IMR-90 (cell line): ENCODE results near the gene ERAP2. TPM values are rescaled to one million over a fixed set of nuclear protein-coding genes. Genes with fewer than 3 reads are reported as not detected.

Experiments
- ATAC-seq: fragments of 200-7000 bp; cut with Tn5 transposase; 2 replicates; pipeline ENCODE4 v1.9.1; 2020; ENCODE audit warnings: low read depth, mild to moderate bottlenecking, moderate library complexity
- BruUV-seq: library from RNA; stranded (reverse); fragments of 400-500 nt; replicated peaks from 2 replicates; lab custom pipeline; 2021; lab: Mats Ljungman, UMichigan
- CTCF ChIA-PET: fragments of 300-600 bp; formaldehyde crosslinking; extraction: SDS; loops from one replicate; lab custom pipeline; 2021; ENCODE audit warnings: antibody characterized with exemption; lab: Yijun Ruan, JAX
- POLR2A ChIA-PET: fragments of 300-600 bp; sonication (Branson Sonifier 250); formaldehyde crosslinking; loops from one replicate; lab custom pipeline; 2022; ENCODE audit warnings: antibody characterized with exemption; ENCODE audit not compliant: unreplicated experiment; lab: Charles Lee
- DNase-seq: peaks from one replicate; pipeline ENCODE4 v3.0.0; 2013
- H2AFZ ChIP-seq: replicated peaks from 2 replicates; pipeline ENCODE3; 2013; ENCODE audit warnings: low read length, mild to moderate bottlenecking; ENCODE audit not compliant: poor library complexity
- H2AK5ac ChIP-seq: 2 replicates; pipeline ENCODE4 v1.6.1; 2013; ENCODE audit warnings: low read depth, low read length, inconsistent platforms
- H2AK9ac ChIP-seq: replicated peaks from 2 replicates; pipeline ENCODE3; 2013; ENCODE audit warnings: mild to moderate bottlenecking, low read depth, low read length, moderate library complexity; ENCODE audit not compliant: poor library complexity
- H2BK120ac ChIP-seq: 2 replicates; pipeline ENCODE4 v1.6.1; 2013; ENCODE audit warnings: low read depth, low read length, inconsistent platforms
- H2BK15ac ChIP-seq: 3 replicates; pipeline ENCODE4 v1.6.1; 2013; ENCODE audit warnings: low read depth, low read length, inconsistent platforms
- H2BK20ac ChIP-seq: 2 replicates; pipeline ENCODE4 v1.6.1; 2013; ENCODE audit warnings: low read depth, mild to moderate bottlenecking, inconsistent platforms, low read length, moderate library complexity
- H2BK5ac ChIP-seq: 2 replicates; pipeline ENCODE4 v1.6.1; 2013; ENCODE audit warnings: mild to moderate bottlenecking, low read depth, low read length, inconsistent platforms; ENCODE audit not compliant: poor library complexity, severe bottlenecking
- H3K14ac ChIP-seq: replicated peaks from 2 replicates; pipeline ENCODE4 v1.6.1; 2013; ENCODE audit warnings: low read depth, low read length, inconsistent platforms
- H3K18ac ChIP-seq: 2 replicates; pipeline ENCODE4 v1.6.1; 2013; ENCODE audit warnings: low read depth, low read length, control low read depth
- H3K23ac ChIP-seq: 2 replicates; pipeline ENCODE4 v1.6.1; 2013; ENCODE audit warnings: low read depth, low read length, inconsistent platforms
- H3K27ac ChIP-seq: 2 replicates; pipeline ENCODE4 v1.5.1; 2013; ENCODE audit warnings: mild to moderate bottlenecking, control low read depth, low read length; ENCODE audit not compliant: insufficient read depth
- H3K27me3 ChIP-seq: 2 replicates; pipeline ENCODE4 v1.6.1; 2013; ENCODE audit warnings: low read length; ENCODE audit not compliant: control insufficient read depth, insufficient read depth
- H3K36me3 ChIP-seq: 2 replicates; pipeline ENCODE4 v1.6.1; 2013; ENCODE audit warnings: low read length, mixed read lengths; ENCODE audit not compliant: control insufficient read depth, insufficient read depth
- H3K4ac ChIP-seq: 2 replicates; pipeline ENCODE4 v1.6.1; 2013; ENCODE audit warnings: low read depth, low read length, inconsistent platforms
- H3K4me1 ChIP-seq: 2 replicates; pipeline ENCODE4 v1.6.1; 2013; ENCODE audit warnings: low read length, mixed read lengths; ENCODE audit not compliant: control insufficient read depth, insufficient read depth
- H3K4me2 ChIP-seq: 2 replicates; pipeline ENCODE4 v1.6.1; 2013; ENCODE audit warnings: low read depth, mild to moderate bottlenecking, control low read depth, low read length, moderate library complexity
- H3K4me3 ChIP-seq: 2 replicates; pipeline ENCODE4 v1.5.1; 2013; ENCODE audit warnings: low read depth, mild to moderate bottlenecking, control low read depth, low read length, moderate library complexity; ENCODE audit not compliant: insufficient read depth
- H3K56ac ChIP-seq: 2 replicates; pipeline ENCODE4 v1.6.1; 2013; ENCODE audit warnings: low read length, inconsistent platforms; ENCODE audit not compliant: insufficient read depth; ENCODE audit errors: extremely low read depth
- H3K79me1 ChIP-seq, 2 experiments: 2 replicates each; pipeline ENCODE4 v1.6.1; 2013; ENCODE audit warnings: low read length in 2 of 2, inconsistent platforms in 1 of 2, low read depth in 1 of 2
- H3K9ac ChIP-seq: 2 replicates; pipeline ENCODE4 v1.6.1; 2013; ENCODE audit warnings: low read depth, low read length, control low read depth
- H3K9me1 ChIP-seq: 2 replicates; pipeline ENCODE4 v1.6.1; 2013; ENCODE audit warnings: low read length, inconsistent platforms; ENCODE audit not compliant: insufficient read depth
- H3K9me3 ChIP-seq: 2 replicates; pipeline ENCODE4 v1.6.1; 2013; ENCODE audit warnings: low read length; ENCODE audit not compliant: control insufficient read depth, insufficient read depth
- H4K20me1 ChIP-seq: 2 replicates; pipeline ENCODE4 v1.6.1; 2013; ENCODE audit warnings: low read length, inconsistent platforms; ENCODE audit not compliant: insufficient read depth
- H4K5ac ChIP-seq: 2 replicates; pipeline ENCODE4 v1.6.1; 2013; ENCODE audit warnings: mild to moderate bottlenecking, low read depth, low read length, control low read depth
- H4K8ac ChIP-seq, 2 experiments: 2 replicates each; pipeline ENCODE4 v1.6.1; 2013; ENCODE audit warnings: low read depth in 2 of 2, low read length in 2 of 2, control low read depth in 1 of 2, inconsistent platforms in 1 of 2
- H4K91ac ChIP-seq: 2 replicates; pipeline ENCODE4 v1.6.1; 2013; ENCODE audit warnings: low read depth, low read length, inconsistent platforms; ENCODE audit not compliant: insufficient read depth
- MAFK ChIP-seq: IDR thresholded peaks from 2 replicates; pipeline ENCODE4 v1.6.1; 2012; ENCODE audit warnings: low read depth, low read length, improper control_type of control experiment
- MAZ ChIP-seq: IDR thresholded peaks from 2 replicates; pipeline ENCODE4 v1.6.1; 2012; ENCODE audit warnings: low read depth, mild to moderate bottlenecking, low read length, improper control_type of control experiment, moderate library complexity, borderline replicate concordance
- dilution Hi-C: fragments of 300-500 bp; cut with HindIII; formaldehyde crosslinking; loops from one replicate; pipeline ENCODE4 v1.14.3; 2018; ENCODE audit warnings: low sequenced_read_pairs; ENCODE audit not compliant: unreplicated experiment
- in situ Hi-C: fragments of 300-500 bp; cut with MboI; formaldehyde crosslinking; loops from 3 replicates; pipeline ENCODE4 v1.14.3; 2019; ENCODE audit warnings: low sequenced_read_pairs, inconsistent platforms, mixed read lengths
- intact Hi-C: fragments of 100-400 bp; cut with micrococcal nuclease; formaldehyde crosslinking; loops from 2 replicates; pipeline ENCODE4 v1.10.0; 2022
- polyA plus RNA-seq, 3 experiments: library from polyadenylated mRNA; depleted of rRNA; stranded (reverse); fragments of >200 nt; gene quantifications; 2 replicates each; pipeline ENCODE4 v1.2.3, GENCODE V29; 2012; ENCODE audit warnings: low replicate concordance in 1 of 3
- total RNA-seq: library from RNA; depleted of rRNA; stranded (reverse); fragments of >200 nt; gene quantifications from 2 replicates; pipeline ENCODE4 v1.2.3, GENCODE V29; 2012

ERAP2 gene
- total and polyA plus RNA-seq, 2 of the 4 experiments (the other 2 are of a cell fraction) = 10.6 to 21.3 TPM

- intact Hi-C loops = loop anchor here (1.0 to 10.0 kb wide), 4 partner anchors 128 to 293 kb away; partner anchors contain the start of gene LIX1
- no peak overlapping the region for H4K5ac ChIP-seq
- no peak overlapping the region for H3K14ac ChIP-seq
- no peaks in the 10 kb centered on the region for H3K9me1 ChIP-seq
- H3K4ac ChIP-seq = no peak overlapping the region
- H4K20me1 ChIP-seq = no peaks in the 10 kb centered on the region
- H4K8ac ChIP-seq = no peak overlapping the region
- no peak overlapping the region for H2AK9ac ChIP-seq
- ATAC-seq (no peak), DNase-seq (no peak)
- CTCF ChIA-PET = interaction anchor here (0.6 to 2.4 kb wide), 25 partner anchors 9 to 296 kb away, joined by 3 to 15 read pairs (median 4); partner anchors contain the start of gene LIX1
- no peak overlapping the region for H4K91ac ChIP-seq
- no peak overlapping the region for H2AFZ ChIP-seq
- in situ Hi-C loops = no loop called here
- H3K79me1 ChIP-seq = no peaks in the 10 kb centered on the region
- H2BK15ac ChIP-seq = no peak overlapping the region
- no peak overlapping the region for H3K18ac ChIP-seq
- H3K27me3 ChIP-seq = no peaks in the 10 kb centered on the region
- H3K4me2 ChIP-seq = no peak overlapping the region
- no peak overlapping the region for H3K23ac ChIP-seq
- no peak overlapping the region for H3K9ac ChIP-seq
- H3K27ac ChIP-seq = no peak overlapping the region
- BruUV-seq = no TSS peak
- no peaks in the 10 kb centered on the region for H3K9me3 ChIP-seq
- no peak overlapping the region for H2BK20ac ChIP-seq
- no peak overlapping the region for H2BK120ac ChIP-seq
- H3K36me3 ChIP-seq = no peaks in the 10 kb centered on the region
- no peaks in the 10 kb centered on the region for H3K4me1 ChIP-seq
- no peak overlapping the region for H3K4me3 ChIP-seq
- no peak overlapping the region for H3K56ac ChIP-seq
- no peak overlapping the region for H2BK5ac ChIP-seq
- TF ChIP-seq MAFK (peak; percentile 76), MAZ (no peak)
- dilution Hi-C loops = no loop called here
- H2AK5ac ChIP-seq = no peak overlapping the region
- POLR2A ChIA-PET = no interaction called here
These were observed 7.0 kb upstream of the ERAP2 start for GRCh38 chr5:96869372-96869641.
